Peyer's patch (tissue), 4 donors: ENCODE data around the gene SCN9A. TPM values are rescaled to one million over a fixed set of nuclear protein-coding genes. Genes with fewer than 3 reads are reported as not detected.

ENCODE experiments used
- DNase-seq, 3 donors: peaks; one replicate each; pipeline ENCODE4 v3.0.0-alpha.2; 2017 to 2019
- H3K27ac ChIP-seq, 4 donors: fragments of 200-600 bp; sonication (generic); one replicate each; pipeline ENCODE4 v1.5.1; 2016 to 2019
- H3K27me3 ChIP-seq, 2 donors: fragments of 200-600 bp; sonication (generic); one replicate each; pipeline ENCODE4 v1.5.1; 2019
- H3K36me3 ChIP-seq, 3 donors: fragments of 200-600 bp; sonication (generic); one replicate each; pipeline ENCODE4 v1.5.1; 2016 to 2019
- H3K4me1 ChIP-seq, 4 donors: fragments of 200-600 bp; sonication (generic); one replicate each; pipeline ENCODE4 v1.5.1; 2016 to 2019
- H3K4me3 ChIP-seq, 4 donors: fragments of 200-600 bp; sonication (generic); 1 replicate in 3 of 4; 2 replicates in 1 of 4; pipeline ENCODE4 v1.5.1; 2016 to 2019; ENCODE audit warnings: mild to moderate bottlenecking in 1 of 4
- H3K9me3 ChIP-seq, 4 donors: fragments of 200-600 bp; sonication (generic); one replicate each; pipeline ENCODE4 v1.5.1; 2016 to 2019; ENCODE audit warnings: mild to moderate bottlenecking in 1 of 4
- POLR2A ChIP-seq, 2 donors: fragments of 450-650 bp; IDR thresholded peaks; one replicate each; pipeline ENCODE4 v1.5.1; 2017; ENCODE audit warnings: antibody characterized with exemption in 2 of 2, mild to moderate bottlenecking in 2 of 2, moderate library complexity in 2 of 2
- total RNA-seq, 4 donors: library from RNA; depleted of rRNA; stranded (reverse); fragments of >200 nt; gene quantifications; one replicate each; pipeline ENCODE4 v1.1.0, GENCODE V29; 2016
- TF ChIP-seq, protein P1 (sequence below), 6 experiments: fragments of 450-650 bp in 4 of 6; fragments of 200-600 bp in 2 of 6; sonication (generic) in 1 of 6; IDR thresholded peaks; one replicate each; pipeline ENCODE4 v1.5.1; 2017 to 2019; ENCODE audit warnings: antibody characterized with exemption in 6 of 6, mild to moderate bottlenecking in 3 of 6, moderate library complexity in 1 of 6

SCN9A gene
- total RNA-seq, 4 donors from 2014 or later: 7.5 to 19.8 (median 8.7) TPM

DNA sequence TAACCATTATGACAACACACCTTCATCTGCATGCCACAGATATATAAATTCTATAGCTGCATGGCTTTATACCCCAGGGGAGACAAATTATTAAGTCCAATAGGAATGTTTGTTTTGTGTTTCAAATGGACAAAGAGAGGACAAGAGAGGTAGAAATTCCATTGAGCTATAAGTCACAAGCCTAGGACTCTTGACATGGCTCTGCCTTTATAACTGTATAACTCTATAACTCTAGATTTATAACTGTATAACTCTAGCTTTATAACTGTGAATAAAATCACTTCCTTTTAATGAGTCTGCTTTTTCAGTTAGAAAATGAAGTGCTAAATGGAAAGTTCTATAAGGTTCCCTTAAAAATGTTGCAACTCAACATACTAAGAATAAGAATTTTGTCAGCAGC, 106.4 kb downstream of the SCN9A start:
- Histone ChIP-seq H3K4me3 (no peak overlapping the region), H3K4me1 (no peaks in the 10 kb centered on the region), H3K27me3 (no peaks in the 10 kb centered on the region), H3K36me3 (no peaks in the 10 kb centered on the region), H3K27ac (no peak overlapping the region), H3K9me3 (no peaks in the 10 kb centered on the region)
- DNase-seq: no peak
- TF ChIP-seq POLR2A (IDR thresholded peaks at IDR 0.05): no peak
- TF ChIP-seq, protein P1, sequence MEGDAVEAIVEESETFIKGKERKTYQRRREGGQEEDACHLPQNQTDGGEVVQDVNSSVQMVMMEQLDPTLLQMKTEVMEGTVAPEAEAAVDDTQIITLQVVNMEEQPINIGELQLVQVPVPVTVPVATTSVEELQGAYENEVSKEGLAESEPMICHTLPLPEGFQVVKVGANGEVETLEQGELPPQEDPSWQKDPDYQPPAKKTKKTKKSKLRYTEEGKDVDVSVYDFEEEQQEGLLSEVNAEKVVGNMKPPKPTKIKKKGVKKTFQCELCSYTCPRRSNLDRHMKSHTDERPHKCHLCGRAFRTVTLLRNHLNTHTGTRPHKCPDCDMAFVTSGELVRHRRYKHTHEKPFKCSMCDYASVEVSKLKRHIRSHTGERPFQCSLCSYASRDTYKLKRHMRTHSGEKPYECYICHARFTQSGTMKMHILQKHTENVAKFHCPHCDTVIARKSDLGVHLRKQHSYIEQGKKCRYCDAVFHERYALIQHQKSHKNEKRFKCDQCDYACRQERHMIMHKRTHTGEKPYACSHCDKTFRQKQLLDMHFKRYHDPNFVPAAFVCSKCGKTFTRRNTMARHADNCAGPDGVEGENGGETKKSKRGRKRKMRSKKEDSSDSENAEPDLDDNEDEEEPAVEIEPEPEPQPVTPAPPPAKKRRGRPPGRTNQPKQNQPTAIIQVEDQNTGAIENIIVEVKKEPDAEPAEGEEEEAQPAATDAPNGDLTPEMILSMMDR (IDR thresholded peaks at IDR 0.05): no peak

DNA sequence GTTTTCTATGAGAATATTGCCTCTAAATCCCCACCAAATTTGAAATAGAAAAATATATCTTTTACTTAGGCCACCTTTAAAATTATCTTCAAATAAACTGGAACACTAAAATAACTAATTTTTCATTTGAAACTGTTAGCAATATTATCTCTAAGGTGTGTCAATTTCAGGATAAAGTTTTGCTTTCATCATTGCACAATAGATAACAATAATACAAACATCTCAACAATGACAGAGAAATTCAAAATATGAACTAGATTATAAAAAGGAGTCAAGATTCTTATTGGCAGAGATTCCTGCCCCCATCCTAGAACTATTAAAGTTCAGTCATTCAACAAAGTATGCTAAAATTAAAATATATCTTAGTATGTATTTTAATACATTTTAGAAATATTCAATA, 117.9 kb downstream of the SCN9A start:
- DNase-seq: no peak
- TF ChIP-seq, protein P1 (IDR thresholded peaks at IDR 0.05): no peak
- TF ChIP-seq POLR2A (IDR thresholded peaks at IDR 0.05): no peak
- no peaks in the 10 kb centered on the region for H3K27me3 ChIP-seq
- H3K27ac ChIP-seq: no peak overlapping the region
- no peaks in the 10 kb centered on the region for H3K9me3 ChIP-seq
- H3K36me3 ChIP-seq: no peaks in the 10 kb centered on the region
- H3K4me1 ChIP-seq: no peaks in the 10 kb centered on the region
- no peak overlapping the region for H3K4me3 ChIP-seq

DNA sequence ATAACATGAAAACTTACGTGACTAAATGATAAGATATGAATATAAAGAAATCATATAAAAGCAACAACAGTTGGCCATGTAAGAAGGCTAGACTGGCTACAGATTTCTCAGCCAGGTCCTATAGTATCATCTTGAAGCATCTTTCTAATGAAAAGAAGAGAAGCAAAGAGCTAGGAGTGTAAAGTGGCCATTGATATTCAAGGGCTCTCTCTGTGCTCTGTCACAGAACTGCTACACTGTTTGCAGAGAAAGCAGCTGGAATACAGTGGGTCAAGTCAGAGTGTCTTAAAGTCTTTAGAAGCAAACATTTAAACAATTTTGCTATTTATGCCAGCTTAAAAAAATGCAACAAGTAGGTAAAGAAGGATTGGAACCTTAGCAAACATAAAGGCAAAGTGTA, 118.8 kb downstream of the SCN9A start:
- TF ChIP-seq POLR2A (IDR thresholded peaks at IDR 0.05): no peak
- TF ChIP-seq, protein P1 (IDR thresholded peaks at IDR 0.05): no peak
- Histone ChIP-seq H3K4me1 (no peaks in the 10 kb centered on the region), H3K4me3 (no peak overlapping the region), H3K9me3 (no peaks in the 10 kb centered on the region), H3K27me3 (no peaks in the 10 kb centered on the region), H3K36me3 (no peaks in the 10 kb centered on the region), H3K27ac (no peak overlapping the region)
- no peak for DNase-seq

DNA sequence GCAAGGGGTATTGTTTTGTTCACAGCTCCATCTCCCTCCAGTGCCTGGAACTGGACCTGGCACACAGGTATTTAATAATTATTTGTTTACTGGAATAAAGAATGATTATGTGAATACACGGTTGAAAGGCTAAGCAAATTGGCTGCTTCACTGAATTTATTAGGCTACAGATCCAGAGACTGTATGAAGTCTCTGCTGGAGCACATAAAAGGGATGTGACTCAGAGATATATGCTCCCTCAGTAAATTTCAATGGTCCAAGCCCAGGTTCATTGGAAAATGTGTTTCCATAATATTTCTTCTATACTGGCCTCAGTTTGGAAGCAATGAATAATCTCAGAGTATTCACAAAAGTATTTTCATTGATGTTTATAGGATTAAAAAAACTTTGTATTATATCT, 126.4 kb downstream of the SCN9A start:
- H3K36me3 ChIP-seq: no peaks in the 10 kb centered on the region
- H3K9me3 ChIP-seq: no peaks in the 10 kb centered on the region
- no peak for TF ChIP-seq POLR2A (IDR thresholded peaks at IDR 0.05)
- TF ChIP-seq, protein P1 (IDR thresholded peaks at IDR 0.05): no peak
- no peak for DNase-seq
- H3K4me1 ChIP-seq: no peaks in the 10 kb centered on the region
- H3K4me3 ChIP-seq: no peak overlapping the region
- H3K27me3 ChIP-seq: no peaks in the 10 kb centered on the region
- no peak overlapping the region for H3K27ac ChIP-seq

DNA sequence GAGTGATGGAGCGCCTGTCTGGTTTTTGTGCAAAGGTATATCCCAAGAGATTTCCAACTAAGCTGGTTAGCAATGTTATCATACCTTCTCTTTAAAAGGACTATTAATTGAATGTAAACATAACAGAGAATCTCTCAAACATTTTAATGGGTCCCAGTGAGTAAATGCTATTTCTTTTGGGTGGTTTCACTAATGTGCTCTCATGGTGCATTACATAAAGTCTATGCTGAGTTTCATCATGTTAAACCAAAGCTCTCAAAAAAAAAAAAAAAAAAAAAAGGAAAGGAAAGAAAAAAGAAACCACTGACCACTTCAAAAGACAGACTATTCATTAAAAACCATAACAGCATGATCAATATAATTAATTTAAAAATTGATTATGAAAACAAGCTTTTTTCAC, 128.8 kb downstream of the SCN9A start:
- TF ChIP-seq, protein P1 (IDR thresholded peaks at IDR 0.05): no peak
- DNase-seq: no peak
- no peak overlapping the region for H3K4me3 ChIP-seq
- no peaks in the 10 kb centered on the region for H3K27me3 ChIP-seq
- no peaks in the 10 kb centered on the region for H3K9me3 ChIP-seq
- no peak overlapping the region for H3K27ac ChIP-seq
- no peaks in the 10 kb centered on the region for H3K36me3 ChIP-seq
- no peaks in the 10 kb centered on the region for H3K4me1 ChIP-seq

DNA sequence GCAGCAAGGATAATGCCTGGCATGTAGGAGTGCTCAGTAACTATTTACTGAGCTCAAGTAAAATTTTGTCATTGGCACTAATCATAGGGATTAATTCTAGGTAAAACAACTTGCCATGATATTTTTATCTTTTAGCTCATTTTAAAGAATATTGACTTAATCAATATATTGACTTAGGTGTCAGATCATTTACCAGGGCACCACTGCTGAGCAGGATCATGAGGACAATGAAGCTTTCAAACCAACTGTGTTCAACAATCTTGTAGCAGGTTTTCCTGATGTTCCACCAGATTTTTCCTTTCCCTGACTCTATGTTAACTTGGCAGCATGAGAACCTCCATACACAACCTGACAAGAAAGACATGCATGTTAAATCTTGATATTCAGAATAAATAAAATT, 133.4 kb downstream of the SCN9A start:
- Histone ChIP-seq H3K4me3 (no peak overlapping the region), H3K9me3 (no peaks in the 10 kb centered on the region), H3K27ac (no peak overlapping the region), H3K27me3 (no peaks in the 10 kb centered on the region), H3K36me3 (no peaks in the 10 kb centered on the region), H3K4me1 (no peaks in the 10 kb centered on the region)
- no peak for DNase-seq
- TF ChIP-seq, protein P1 (IDR thresholded peaks at IDR 0.05): no peak
- TF ChIP-seq POLR2A (IDR thresholded peaks at IDR 0.05): no peak
